K562 (cell line): ENCODE results near the gene DUSP23. TPM values are rescaled to one million over a fixed set of nuclear protein-coding genes. Genes with fewer than 3 reads are reported as not detected.
A peak's percentile ranks its signal among the peaks of the same experiment; 100 is the strongest.

Experiments
- ATAC-seq: fragments of 200-7000 bp; cut with Tn5 transposase; 3 replicates; pipeline ENCODE4 v1.9.1; 2020; ENCODE audit warnings: moderate library complexity
- BruUV-seq: library from RNA; stranded (reverse); fragments of 400-500 nt; replicated peaks from 2 replicates; lab custom pipeline; 2021; lab: Mats Ljungman, UMichigan
- CTCF ChIA-PET: fragments of 300-600 bp; formaldehyde crosslinking; extraction: SDS; loops from one replicate; lab custom pipeline; 2021; ENCODE audit warnings: low intra/inter-chr PET ratio; lab: Yijun Ruan, JAX
- POLR2A ChIA-PET: fragments of 300-600, 350-650 bp; sonication (Branson Sonifier 250); formaldehyde crosslinking; extraction: SDS; loops from one replicate; lab custom pipeline; 2021; ENCODE audit warnings: antibody characterized with exemption, inconsistent platforms; lab: Yijun Ruan, JAX
- DNase-seq, 4 experiments: peaks; one replicate each; pipeline versions ENCODE4 v3.0.0 to v3.0.0-alpha.2; 2011 to 2018; ENCODE audit warnings: low spot score in 3 of 4, mixed read lengths in 3 of 4; ENCODE audit errors: extremely low read depth in 1 of 4
- FAIRE-seq: peaks from 2 replicates; lab custom pipeline; 2011; peaks lifted over from hg19 to GRCh38; lab: Jason Lieb, UNC
- H2AFZ ChIP-seq: 2 replicates; pipeline ENCODE4 v1.6.0; 2011; ENCODE audit warnings: low read depth, low read length, control low read depth, inconsistent platforms
- H3K27ac ChIP-seq: fragments of 200-600 bp; 3 replicates; pipeline ENCODE4 v1.8.0; 2011; ENCODE audit warnings: low read depth, mild to moderate bottlenecking, control low read depth, inconsistent platforms, low read length, moderate library complexity, mixed read lengths; ENCODE audit errors: extremely low read depth
- H3K27me3 ChIP-seq, 2 experiments: fragments of 300-600 bp in 1 of 2; 2 replicates in 1 of 2; 3 replicates in 1 of 2; pipeline versions ENCODE4 v1.6.0 to v1.8.0; 2011; ENCODE audit warnings: inconsistent platforms in 2 of 2, low read length in 2 of 2, mild to moderate bottlenecking in 1 of 2, mixed read lengths in 1 of 2, moderate library complexity in 1 of 2; ENCODE audit not compliant: control insufficient read depth in 2 of 2, insufficient read depth in 2 of 2
- H3K36me3 ChIP-seq: fragments of 300-600 bp; 3 replicates; pipeline ENCODE4 v1.8.0; 2011; ENCODE audit warnings: mild to moderate bottlenecking, low read length, inconsistent platforms; ENCODE audit not compliant: control insufficient read depth, insufficient read depth
- H3K4me1 ChIP-seq, 2 experiments: fragments of 200-600 bp in 1 of 2; replicated peaks in 1 of 2; 2 replicates in 1 of 2; 3 replicates in 1 of 2; pipeline versions ENCODE4 v1.5.1 to v1.8.0; 2011; ENCODE audit warnings: inconsistent platforms in 2 of 2, low read length in 2 of 2, mild to moderate bottlenecking in 1 of 2, mixed read lengths in 1 of 2, moderate library complexity in 1 of 2; ENCODE audit not compliant: control insufficient read depth in 2 of 2, insufficient read depth in 2 of 2
- H3K4me2 ChIP-seq: 2 replicates; pipeline ENCODE4 v1.6.1; 2011; ENCODE audit warnings: low read length, control low read depth, inconsistent platforms, mixed read lengths; ENCODE audit not compliant: insufficient read depth
- H3K4me3 ChIP-seq: fragments of 200-600 bp; sonication (generic), shearing (Covaris generic); 2 replicates; pipeline ENCODE4 v1.5.1; 2016; ENCODE audit warnings: control low read depth, inconsistent platforms
- H3K79me2 ChIP-seq: fragments of 200-600 bp; 3 replicates; pipeline ENCODE4 v1.8.0; 2011; ENCODE audit warnings: low read length, inconsistent platforms; ENCODE audit not compliant: control insufficient read depth, insufficient read depth
- H3K9ac ChIP-seq, 2 experiments: 2 replicates each; pipeline versions ENCODE4 v1.6.0 to v1.6.1; 2011; ENCODE audit warnings: low read depth in 2 of 2, low read length in 2 of 2, control low read depth in 1 of 2, inconsistent platforms in 1 of 2, mild to moderate bottlenecking in 1 of 2, mixed read lengths in 1 of 2; ENCODE audit not compliant: insufficient read depth in 1 of 2
- H3K9me1 ChIP-seq: one replicate; pipeline ENCODE4 v1.6.0; 2011; ENCODE audit warnings: inconsistent platforms, mild to moderate bottlenecking, low read length, moderate library complexity; ENCODE audit not compliant: control insufficient read depth, insufficient read depth
- H3K9me3 ChIP-seq: replicated peaks from 2 replicates; pipeline ENCODE4 v1.5.1; 2011; ENCODE audit warnings: low read depth, low read length, inconsistent platforms; ENCODE audit not compliant: control insufficient read depth, insufficient read depth
- H4K20me1 ChIP-seq: replicated peaks from 2 replicates; pipeline ENCODE4 v1.6.1; 2011; ENCODE audit warnings: low read length, inconsistent platforms, mixed read lengths; ENCODE audit not compliant: control insufficient read depth, insufficient read depth
- ARID2 ChIP-seq: fragments of 450-650 bp; IDR thresholded peaks from 2 replicates; pipeline ENCODE4 v1.6.1; 2017; ENCODE audit warnings: antibody characterized with exemption, mild to moderate bottlenecking
- CEBPZ ChIP-seq: fragments of 150-350 bp; IDR thresholded peaks from 2 replicates; pipeline ENCODE4 v1.6.1; 2014; ENCODE audit warnings: low read depth, mild to moderate bottlenecking, low read length, borderline replicate concordance
- RAD21 ChIP-seq, 2 experiments: fragments of 250-450 bp in 1 of 2; fragments of 450-650 bp in 1 of 2; sonication (Bioruptor Pico) in 1 of 2; formaldehyde crosslinking in 1 of 2; IDR thresholded peaks in 1 of 2; conservative IDR thresholded peaks in 1 of 2; 2 replicates each; pipeline versions ENCODE4 v1.4.0 to v1.8.0; 2020 to 2022; ENCODE audit warnings: mild to moderate bottlenecking in 2 of 2, moderate library complexity in 1 of 2
- REST ChIP-seq, 2 experiments: fragments of 450-650 bp; formaldehyde crosslinking in 1 of 2; IDR thresholded peaks; 2 replicates each; pipeline versions ENCODE4 v1.4.0 to v1.6.1; 2014 to 2020; ENCODE audit warnings: mild to moderate bottlenecking in 2 of 2, borderline replicate concordance in 1 of 2, low read depth in 1 of 2
- SMC3 ChIP-seq: conservative IDR thresholded peaks from 2 replicates; pipeline ENCODE4 v1.6.1; 2011; ENCODE audit warnings: low read depth, low read length, improper control_type of control experiment; ENCODE audit not compliant: insufficient read depth
- SRSF9 ChIP-seq: fragments of 200-400 bp; formaldehyde crosslinking; IDR thresholded peaks from 2 replicates; pipeline ENCODE4 v1.6.1; 2017; ENCODE audit warnings: low read depth, low read length, borderline replicate concordance
- TCF15 ChIP-seq: fragments of 250-450 bp; sonication (Bioruptor Pico); IDR thresholded peaks from 2 replicates; pipeline ENCODE4 v1.8.0; 2022; ENCODE audit warnings: moderate library complexity, mild to moderate bottlenecking, inconsistent platforms
- YY1 ChIP-seq, 3 experiments: IDR thresholded peaks; 2 replicates each; pipeline ENCODE4 v1.6.1; 2011; ENCODE audit warnings: low read length in 2 of 3, mild to moderate bottlenecking in 2 of 3, moderate library complexity in 2 of 3, borderline replicate concordance in 1 of 3, control low read depth in 1 of 3, low read depth in 1 of 3; ENCODE audit not compliant: insufficient read depth in 3 of 3, insufficient replicate concordance in 2 of 3, control insufficient read depth in 1 of 3, insufficient read length in 1 of 3; ENCODE audit errors: extremely low read depth in 1 of 3
- WGBS: fragments of 100-300 bp; shearing (Covaris generic); methylation state at CpG from one replicate; pipeline ENCODE4 v1.1.6; 2016; ENCODE audit warnings: low coverage, mixed read lengths; ENCODE audit not compliant: insufficient coverage; ENCODE audit errors: missing lambda C conversion rate; 5-methylcytosine and 5-hydroxymethylcytosine counted together
- in situ Hi-C: fragments of 300-500 bp; cut with MboI; formaldehyde crosslinking; loops from 4 replicates; pipeline ENCODE4 v1.15.0; 2018; ENCODE audit warnings: inconsistent platforms, mixed read lengths
- intact Hi-C: fragments of 100-400 bp; cut with micrococcal nuclease; formaldehyde crosslinking; loops from 2 replicates; pipeline ENCODE4 v1.14.2; 2022
- polyA plus RNA-seq, 8 experiments: library from polyadenylated mRNA; depleted of rRNA in 4 of 8; stranded (reverse) in 5 of 8; unstranded in 3 of 8; fragments of >200 nt; fragmentation: Nextera tagmentation in 2 of 8; fragmentation: Illumina TruSeq in 1 of 8; extraction: Ambion mirVana in 2 of 8; extraction: Trizol in 1 of 8; gene quantifications; 2 replicates each; pipeline versions ENCODE4 v1.2.1 to v1.2.3, GENCODE V29; 2011 to 2014; ENCODE audit warnings: inconsistent platforms in 1 of 8, missing spikeins in 1 of 8
- total RNA-seq, 7 experiments: library from RNA; depleted of rRNA in 6 of 7; stranded (reverse); fragments of >200 nt in 6 of 7; fragmentation: Illumina TruSeq in 2 of 7; extraction: Trizol in 2 of 7; gene quantifications; 2 replicates each; pipeline versions ENCODE4 v1.2.1 to v1.2.3, GENCODE V29; 2011 to 2021; ENCODE audit warnings: low replicate concordance in 1 of 7

Gene DUSP23
- total and polyA plus RNA-seq, 9 of the 15 experiments (the other 6 are each of a cell fraction or from before 2014, with no cell fraction given) = 1.0 to 34.8 (median 13.7) TPM

GRCh38 chr1:159829273-159829634 is 48.5 kb downstream of the DUSP23 start:
- in situ Hi-C loops = no loop called here
- H3K9me3 ChIP-seq = no peaks in the 10 kb centered on the region
- H3K27me3 ChIP-seq = peaks cover 23 to 82% of the 10 kb centered on the region in 2 experiments; a peak in 4 of 5 replicates
- intact Hi-C loops = no loop called here
- H3K4me1 ChIP-seq = peaks cover 0 to 5% of the 10 kb centered on the region in 2 experiments; a peak in 2 of 5 replicates
- WGBS = 3% methylated on average over 3 of the region's 3 CpGs
- ChIA-PET CTCF (no interaction called here), POLR2A (interaction anchor here (0.7 to 1.7 kb wide), 4 partner anchors 10 to 89 kb away, joined by 3 to 5 read pairs (median 4); no protein-coding TSS in a partner anchor)
- FAIRE-seq (peak; percentile 6), ATAC-seq (peak; percentile 93), DNase-seq (peak; percentile 30 to 52 (median 45))
- no TSS peak for BruUV-seq
- H3K79me2 ChIP-seq = no peaks in the 10 kb centered on the region
- no peak overlapping the region for H3K4me2 ChIP-seq
- no peaks in the 10 kb centered on the region for H4K20me1 ChIP-seq
- no peak overlapping the region for H3K9ac ChIP-seq
- H3K4me3 ChIP-seq = no peak overlapping the region
- no peaks in the 10 kb centered on the region for H3K36me3 ChIP-seq
- no peak overlapping the region for H3K27ac ChIP-seq
- no peak overlapping the region for H2AFZ ChIP-seq
- H3K9me1 ChIP-seq = no peaks in the 10 kb centered on the region
- TF ChIP-seq RAD21 (CRISPR knock-in tag; conservative IDR thresholded peaks at IDR 0.05 in 1 of 2, IDR thresholded peaks at IDR 0.05 in 1 of 2) (peak in 1 of 2 experiments; percentile 37; a peak in 2 of 4 replicates), SRSF9 (no peak), YY1 (IDR thresholded peaks at IDR 0.05; ENCODE audit: borderline replicate concordance in 1 of 3, control insufficient read depth in 1 of 3, extremely low read depth in 1 of 3, insufficient read depth in 3 of 3, insufficient read length in 1 of 3, insufficient replicate concordance in 2 of 3, low read depth in 1 of 3, low read length in 2 of 3) (no peak), TCF15 (no peak), REST (IDR thresholded peaks at IDR 0.05; ENCODE audit: borderline replicate concordance) (peak; percentile 15; the same call in 1 of the 2 replicates), REST (CRISPR knock-in tag; IDR thresholded peaks at IDR 0.05; ENCODE audit: low read depth) (no peak), SMC3 (0 out of 2 replicates have a peak, but pooled peaks have one; percentile 7), ARID2 (no peak), CEBPZ (no peak)
